DMS153 treated with DMSO at 0.1 percent for 48 hours (cell line): ENCODE measurements around the gene CBX2.
A peak's percentile ranks its signal among the peaks of the same experiment; 100 is the strongest.

Source experiments
- DNase-seq: peaks from one replicate; lab custom pipeline; 2025; ENCODE audit not compliant: unreplicated experiment; lab: John Stamatoyannopoulos, UW

Gene CBX2

GRCh38 chr17:79826204-79826680 is 48.3 kb downstream of the CBX2 start:
- DNase-seq: no peak

GRCh38 chr17:79826841-79827578 is 49.1 kb downstream of the CBX2 start:
- DNase-seq: no peak

GRCh38 chr17:79829004-79829403 is 51.1 kb downstream of the CBX2 start:
- no peak for DNase-seq

- DNase-seq: no peak
Measured at GRCh38 chr17:79829457-79829856, 51.5 kb downstream of the CBX2 start.

- no peak for DNase-seq
Measured at GRCh38 chr17:79830303-79830702, 52.4 kb downstream of the CBX2 start.

GRCh38 chr17:79830763-79831264 is 52.9 kb downstream of the CBX2 start:
- no peak for DNase-seq

- no peak for DNase-seq
Measured at GRCh38 chr17:79831265-79832217, 53.6 kb downstream of the CBX2 start.

- DNase-seq: no peak
Measured at GRCh38 chr17:79832218-79833109, 54.5 kb downstream of the CBX2 start.

GRCh38 chr17:79833110-79833450 is 55.1 kb downstream of the CBX2 start:
- DNase-seq: no peak

- no peak for DNase-seq
Measured at GRCh38 chr17:79833744-79834564, 56.0 kb downstream of the CBX2 start.

- DNase-seq: no peak
Measured at GRCh38 chr17:79834565-79835469, 56.9 kb downstream of the CBX2 start.

- DNase-seq: no peak
Measured at GRCh38 chr17:79835470-79835899, 57.5 kb downstream of the CBX2 start.

GRCh38 chr17:79835953-79836509 is 58.1 kb downstream of the CBX2 start:
- peak; percentile 78 for DNase-seq

- no peak for DNase-seq
Measured at GRCh38 chr17:79836510-79836971, 58.6 kb downstream of the CBX2 start.

GRCh38 chr17:79836972-79837887 is 59.3 kb downstream of the CBX2 start:
- DNase-seq: peak; percentile 37
